DMS153 treated with DMSO at 0.1 percent for 48 hours (cell line): ENCODE measurements around the gene AMD1.
"Not testable (repeated sequence)": the region's sequence is repeated elsewhere in the genome, so short reads cannot be mapped to it uniquely, and the experiment has no call there.

ENCODE experiments used
- DNase-seq: peaks from one replicate; lab custom pipeline; 2025; ENCODE audit not compliant: unreplicated experiment; lab: John Stamatoyannopoulos, UW

Gene AMD1

DNA sequence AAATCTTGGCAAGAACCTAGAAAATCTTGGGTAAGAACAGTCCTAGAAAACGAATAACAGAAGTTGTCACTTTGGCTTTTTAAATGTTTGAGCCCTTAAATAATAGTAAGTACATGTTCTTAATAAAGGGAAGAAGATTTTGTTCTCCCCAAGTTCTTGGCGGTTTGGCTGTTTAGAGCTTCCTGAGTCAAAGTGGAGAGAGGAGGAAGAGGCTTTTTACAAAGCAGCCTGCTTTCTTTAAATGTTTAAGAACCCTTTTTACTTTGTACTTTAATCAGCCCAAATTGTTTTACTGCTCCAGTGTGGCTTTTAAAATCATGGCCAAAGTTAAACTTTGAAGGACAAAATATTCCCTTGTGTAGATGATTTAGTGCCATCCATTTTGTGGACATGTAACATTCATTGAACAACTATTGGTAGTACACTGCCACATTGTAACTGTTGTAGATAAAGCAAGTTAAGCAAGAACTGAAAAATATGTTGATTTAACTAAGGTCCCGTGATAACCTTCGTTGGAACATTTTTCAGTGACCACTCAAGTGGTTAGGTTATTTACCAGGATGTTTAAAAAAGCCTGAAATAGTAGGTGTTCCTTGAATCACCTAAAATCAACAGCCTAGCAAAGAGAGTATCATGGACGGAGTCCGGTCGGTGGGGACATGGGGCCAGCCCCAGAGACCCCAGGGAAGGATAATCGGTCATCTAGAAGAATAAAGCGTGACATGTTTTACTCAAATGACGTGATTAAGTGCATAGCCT lies 2.4 kb downstream of the AMD1 start:
- no peak for DNase-seq

DNA sequence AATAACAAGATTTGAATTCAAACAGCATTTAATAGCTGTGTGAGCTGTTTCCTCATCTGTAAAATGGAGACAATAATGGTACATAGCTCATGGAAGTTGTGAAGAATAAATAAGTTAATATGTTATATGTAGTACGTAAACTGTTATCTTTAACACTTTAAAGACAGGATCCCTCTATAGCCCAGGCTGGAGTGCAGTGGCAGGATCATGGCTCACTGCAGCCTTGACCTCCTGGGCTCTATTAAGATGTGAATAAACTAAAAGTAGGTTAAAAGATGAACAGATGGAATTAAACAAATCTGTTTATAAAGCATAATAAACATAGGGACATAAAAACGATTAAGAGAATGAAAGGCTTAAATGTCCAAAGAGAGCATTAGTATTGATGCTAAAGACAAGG lies 3.0 kb downstream of the AMD1 start:
- no peak for DNase-seq

DNA sequence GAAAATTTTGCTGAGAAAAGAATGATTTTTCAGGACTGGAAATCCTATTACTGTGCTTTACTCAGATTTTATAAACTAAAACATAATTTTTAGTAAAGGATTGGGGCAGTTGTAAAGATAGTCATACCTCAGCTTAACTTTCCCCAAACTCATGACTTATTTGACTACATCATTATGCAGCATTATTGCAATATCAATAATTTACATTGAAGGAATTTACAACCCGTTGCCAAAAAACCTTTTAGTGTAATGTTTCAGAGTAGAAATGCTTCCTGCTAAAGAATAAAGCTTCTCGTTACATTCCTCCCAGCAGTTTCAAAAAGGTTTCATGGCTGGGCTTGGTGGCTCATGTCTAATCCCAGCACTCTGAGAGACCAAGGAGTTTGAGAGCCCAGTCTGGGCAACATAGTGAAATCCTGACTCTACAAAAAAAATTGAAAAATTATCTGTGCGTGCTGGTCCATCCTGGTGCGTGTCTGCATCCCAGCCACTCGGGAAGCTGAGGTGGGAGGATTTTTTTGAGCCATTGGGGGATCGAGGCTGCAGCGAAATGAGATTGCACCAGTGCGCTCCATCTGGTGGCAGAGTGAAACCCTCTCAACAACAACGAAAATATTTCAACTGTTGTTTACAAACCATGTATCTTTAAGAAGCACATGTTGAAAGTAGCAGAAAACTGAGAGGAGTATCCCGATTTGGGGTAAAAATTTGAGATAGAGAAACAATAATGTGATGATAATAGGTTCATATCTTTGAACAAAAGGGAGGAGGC lies 4.4 kb downstream of the AMD1 start:
- DNase-seq = no peak

- DNase-seq = no peak
These were observed 6.1 kb downstream of the AMD1 start for GRCh38 chr6:110880651-110881050.

DNA sequence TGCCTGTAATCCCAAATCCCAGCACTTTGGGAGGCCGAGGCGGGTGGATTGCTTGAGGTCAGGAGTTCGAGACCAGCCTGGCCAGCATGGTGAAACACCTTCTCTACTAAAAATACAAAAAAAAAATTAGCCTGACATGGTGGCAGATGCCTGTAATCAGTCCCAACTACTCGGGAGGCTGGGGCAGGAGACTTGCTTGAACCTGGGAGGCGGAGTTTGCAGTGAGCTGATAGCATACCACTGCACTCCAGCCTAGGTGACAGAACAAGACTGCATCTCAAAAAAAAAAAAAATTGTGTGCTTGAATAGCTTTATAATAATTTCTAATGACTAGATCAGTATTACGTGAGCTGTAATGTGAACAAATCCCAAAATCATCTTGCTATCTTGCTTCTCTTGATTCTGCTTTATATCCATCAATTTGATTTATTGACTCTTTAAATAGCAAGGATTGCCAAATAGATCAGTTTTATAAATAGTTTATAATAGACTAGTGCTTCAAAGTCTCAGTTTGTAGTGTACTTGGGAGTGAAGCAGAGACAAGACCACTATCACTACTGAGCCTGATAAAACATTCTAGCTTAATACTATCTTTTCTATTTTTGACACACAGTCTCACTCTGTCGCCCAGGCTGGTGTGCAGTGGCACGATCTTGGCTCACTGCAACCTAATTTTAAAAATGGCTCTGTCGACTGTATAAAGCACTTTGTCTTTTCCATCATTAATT lies 7.1 kb downstream of the AMD1 start:
- DNase-seq = no peak

DNA sequence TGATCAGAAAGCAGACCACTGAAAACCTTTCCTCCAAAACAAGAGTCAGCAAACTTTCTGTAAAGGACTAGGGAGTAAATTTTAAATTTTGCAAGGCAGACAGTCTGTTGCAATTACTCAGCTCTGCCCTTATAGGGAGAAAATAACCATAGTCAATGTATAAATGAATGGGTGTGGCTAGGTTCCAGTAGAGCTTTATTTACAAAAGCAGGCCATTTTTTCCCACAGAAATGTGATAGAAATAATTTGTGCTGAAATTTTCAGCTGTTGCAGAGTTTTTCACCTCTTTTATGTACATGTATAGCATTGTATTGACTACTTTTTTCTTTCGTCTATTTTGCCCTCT lies 7.7 kb downstream of the AMD1 start:
- no peak for DNase-seq

DNA sequence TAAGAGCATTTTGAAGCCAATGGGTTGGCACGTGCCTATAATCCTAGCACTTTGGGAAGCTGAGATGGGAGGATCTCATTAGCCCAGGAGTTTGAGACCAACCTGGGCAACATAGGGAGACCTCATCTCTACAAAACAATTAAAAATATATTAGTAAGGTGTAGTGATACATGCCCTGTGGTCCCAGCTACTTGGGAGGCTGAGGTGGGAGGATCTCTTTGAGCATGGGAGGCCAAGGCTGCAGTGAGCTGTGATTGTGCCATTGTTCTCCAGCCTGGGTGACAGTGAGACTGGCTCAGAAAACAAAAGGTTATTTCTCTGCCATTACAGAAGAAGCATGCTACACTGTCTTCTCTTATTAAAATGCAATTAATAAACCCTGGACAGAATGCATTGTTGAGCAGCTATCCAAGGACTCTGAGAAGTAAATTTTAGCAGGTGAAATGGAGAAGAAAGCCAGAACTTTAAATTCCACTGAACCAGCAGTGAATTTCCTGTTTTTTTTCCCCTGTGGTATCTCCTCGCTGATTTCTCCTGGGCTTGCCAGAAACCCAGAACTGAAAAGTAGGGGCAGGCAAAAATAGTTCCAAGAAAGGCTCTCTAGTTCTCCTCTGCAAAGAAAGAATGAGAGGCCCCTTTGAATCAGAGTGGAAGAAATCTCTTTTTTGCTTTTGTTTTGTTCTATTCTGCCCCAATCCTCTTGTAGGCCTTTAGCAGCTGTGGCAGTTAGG lies 8.4 kb downstream of the AMD1 start:
- no peak for DNase-seq

- DNase-seq = no peak
These were observed 9.7 kb downstream of the AMD1 start for GRCh38 chr6:110884321-110884720.

DNA sequence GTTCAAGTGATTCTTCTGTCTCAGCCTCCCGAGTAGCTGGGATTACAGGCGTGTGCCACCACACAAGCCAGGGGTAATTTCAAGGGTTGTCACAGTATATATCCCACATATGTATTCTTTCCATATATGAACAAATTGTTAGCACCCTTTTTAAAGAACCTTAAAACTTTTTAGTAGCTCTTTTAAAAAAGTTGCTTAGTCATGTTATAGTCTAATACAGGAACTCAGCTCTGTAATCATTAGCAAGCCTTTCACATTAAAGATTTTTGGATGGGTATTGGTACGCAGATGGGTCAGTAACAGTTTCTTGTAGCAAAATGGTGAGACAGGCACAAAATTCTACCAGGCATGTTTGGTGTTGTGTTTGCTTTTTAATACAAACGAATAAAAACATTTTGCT lies 10.9 kb downstream of the AMD1 start:
- DNase-seq = no peak

DNA sequence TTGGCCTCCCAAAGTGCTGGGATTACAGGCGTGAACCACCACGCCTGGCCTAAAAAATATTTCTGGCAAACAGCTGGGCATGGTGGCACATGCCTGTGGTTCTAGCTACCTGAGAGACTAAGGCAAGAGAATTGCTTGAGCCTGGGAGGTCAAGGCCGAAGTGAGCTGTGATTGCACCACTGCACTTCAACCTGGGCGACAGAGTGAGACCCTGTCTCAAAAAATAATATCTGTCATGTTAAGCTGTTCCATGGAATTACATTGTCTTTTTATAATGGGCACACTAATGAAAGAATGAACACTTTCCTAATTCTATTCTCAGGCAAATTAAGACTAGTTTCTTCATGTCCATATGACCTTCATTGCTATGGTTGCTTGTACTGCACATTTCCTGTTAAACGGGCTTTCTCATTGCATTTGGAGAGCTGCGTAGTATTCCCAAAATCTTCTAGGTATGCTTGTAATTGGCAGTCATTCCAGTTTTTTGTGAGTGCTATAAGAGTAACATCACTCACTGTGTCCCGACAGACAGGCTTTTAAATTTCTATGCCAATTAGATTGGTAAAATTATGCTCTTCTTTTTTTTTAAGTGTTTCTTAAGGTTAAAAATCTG lies 12.1 kb downstream of the AMD1 start:
- DNase-seq = no peak

- DNase-seq = no peak
These were observed 15.7 kb downstream of the AMD1 start for GRCh38 chr6:110890288-110890687.

DNA sequence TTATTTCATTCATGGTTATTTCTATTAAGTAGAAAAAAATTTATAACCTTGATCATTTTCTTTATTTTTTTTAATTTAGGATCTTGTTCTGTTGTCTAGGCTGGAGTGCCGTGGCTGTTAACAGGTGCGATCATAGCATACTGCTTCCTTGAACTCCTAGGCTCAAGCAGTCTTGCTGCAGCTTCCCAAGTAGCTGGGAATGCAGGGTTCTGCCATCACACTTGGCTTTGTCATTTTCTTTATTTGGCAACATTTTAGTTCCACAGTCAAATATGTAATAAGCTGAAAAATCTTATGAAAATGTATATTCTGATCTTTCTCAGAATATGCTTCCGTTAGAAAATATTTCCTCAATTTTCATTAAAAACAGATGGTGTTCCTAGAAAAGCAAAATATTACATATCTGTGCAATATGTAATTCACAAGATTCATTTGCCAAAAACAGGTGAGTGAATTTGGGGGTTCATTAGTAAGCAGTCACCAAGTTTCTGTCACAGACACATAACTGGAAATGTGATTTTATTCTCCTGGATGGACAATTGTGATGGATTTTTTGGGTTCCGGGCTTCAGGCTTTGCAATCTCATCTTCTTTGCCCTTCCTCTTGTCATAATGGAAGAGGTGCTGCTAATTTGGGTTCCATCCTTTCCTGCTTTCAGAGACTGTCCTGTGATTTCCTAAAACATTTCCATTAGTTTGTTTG lies 21.5 kb downstream of the AMD1 start:
- no peak for DNase-seq

DNA sequence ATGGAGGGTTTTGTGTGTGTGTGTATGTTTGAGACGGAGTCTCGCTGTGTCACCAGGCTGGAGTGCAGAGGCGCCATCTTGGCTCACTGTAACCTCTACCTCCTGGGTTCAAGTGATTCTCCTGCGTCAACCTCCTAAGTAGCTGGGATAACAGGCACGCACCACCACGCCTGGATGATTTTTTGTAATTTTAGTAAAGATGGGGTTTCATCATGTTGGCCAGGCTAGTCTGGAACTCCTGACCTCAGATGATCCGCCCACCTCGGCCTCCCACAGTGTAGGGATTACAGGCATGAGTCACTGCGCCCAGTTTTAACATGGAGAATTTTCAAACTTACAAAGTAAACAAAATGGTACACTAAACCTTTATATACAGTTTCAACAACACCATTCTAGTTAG lies 22.8 kb downstream of the AMD1 start:
- no peak for DNase-seq

GRCh38 chr6:110898111-110898510 lies 23.5 kb downstream of the AMD1 start:
- no peak for DNase-seq

DNA sequence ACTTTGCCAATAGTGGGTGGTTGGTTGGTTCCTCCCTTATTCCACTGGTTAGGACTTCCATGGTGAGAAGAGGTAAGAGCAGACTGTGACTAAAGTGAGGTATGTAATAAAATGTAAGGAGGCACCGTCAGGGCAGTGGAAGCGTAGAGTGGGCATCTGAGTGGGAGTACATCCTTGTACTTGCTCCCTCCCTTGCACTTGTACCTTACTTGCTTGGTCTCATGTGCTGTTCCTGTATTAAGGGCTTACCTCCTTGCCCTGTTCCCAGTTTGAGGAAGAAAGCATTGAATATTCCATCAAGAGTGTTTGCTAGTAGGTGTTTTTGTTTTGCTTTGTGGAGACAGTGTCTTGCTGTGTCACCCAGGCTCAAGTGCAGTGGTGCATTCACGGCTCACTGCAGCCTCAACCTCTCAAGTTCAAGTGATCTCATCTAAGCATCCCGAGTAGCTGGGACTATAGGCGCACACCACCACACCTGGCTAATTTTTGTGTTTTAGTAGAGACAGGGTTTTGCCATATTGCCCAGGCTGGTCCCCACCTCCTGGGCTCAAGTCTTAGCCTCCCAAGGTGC lies 25.5 kb downstream of the AMD1 start:
- no peak for DNase-seq

DNA sequence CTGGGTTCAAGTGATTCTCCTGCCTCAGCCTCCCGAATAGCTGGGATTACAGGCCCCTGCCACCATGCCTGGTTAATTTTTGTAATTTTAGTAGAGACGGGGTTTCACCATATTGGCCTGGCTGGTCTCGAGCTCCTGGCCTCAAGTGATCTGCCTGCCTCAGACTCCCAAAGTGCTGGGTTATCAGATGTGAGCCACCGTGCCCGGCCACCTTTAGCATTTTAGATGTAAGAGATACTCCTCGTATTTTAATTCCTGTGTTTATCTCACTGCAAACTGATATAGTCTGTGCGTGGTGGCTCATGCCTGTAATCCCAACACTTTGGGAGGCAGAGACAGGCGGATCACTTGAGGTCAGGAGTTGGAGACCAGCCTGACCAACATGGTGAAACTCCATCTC lies 27.0 kb downstream of the AMD1 start:
- DNase-seq = not testable (repeated sequence)

GRCh38 chr6:110902091-110902490 lies 27.5 kb downstream of the AMD1 start:
- no peak for DNase-seq

GRCh38 chr6:110906273-110906672 lies 31.7 kb downstream of the AMD1 start:
- DNase-seq = not testable (repeated sequence)

DNA sequence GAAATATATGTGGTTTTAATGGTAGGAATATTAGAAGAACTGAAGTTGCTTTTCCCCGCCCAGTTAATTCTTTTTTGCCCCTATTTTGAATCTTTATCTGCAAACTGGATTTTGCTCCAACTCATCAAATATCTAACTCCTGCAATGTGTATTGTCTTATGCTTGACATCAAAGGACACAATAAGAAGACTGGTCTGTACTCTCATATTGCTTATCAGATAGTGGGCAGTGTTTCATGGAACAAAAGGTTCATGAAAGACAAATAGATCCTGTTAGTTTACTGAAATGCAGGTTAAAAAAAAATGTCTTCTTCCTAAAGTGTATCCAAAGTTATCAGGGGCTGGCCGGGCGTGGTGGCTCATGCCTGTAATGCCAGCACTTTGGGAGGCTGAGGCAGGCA lies 56.2 kb downstream of the AMD1 start:
- no peak for DNase-seq

- DNase-seq = no peak
These were observed 59.3 kb downstream of the AMD1 start for GRCh38 chr6:110933912-110934311.
